Smooth muscle cell (in vitro differentiated cells): ENCODE data around the gene TMEM212. TPM values are rescaled to one million over a fixed set of nuclear protein-coding genes. Genes with fewer than 3 reads are reported as not detected.

ENCODE experiments used
- DNase-seq: peaks from one replicate; lab custom pipeline; 2025; ENCODE audit not compliant: unreplicated experiment; lab: John Stamatoyannopoulos, UW
- H2AFZ ChIP-seq: fragments of 200-600 bp; sonication (generic); 2 replicates; pipeline ENCODE4 v1.6.0; 2016; ENCODE audit warnings: antibody characterized with exemption, low read depth, mild to moderate bottlenecking
- H3F3A ChIP-seq: fragments of 200-600 bp; sonication (generic); 2 replicates; pipeline ENCODE4 v1.6.0; 2017; ENCODE audit warnings: antibody characterized with exemption, low read depth
- H3K27ac ChIP-seq: fragments of 200-600 bp; sonication (generic); 2 replicates; pipeline ENCODE4 v1.5.1; 2016; ENCODE audit warnings: low read depth, mild to moderate bottlenecking
- H3K27me3 ChIP-seq: fragments of 200-600 bp; sonication (generic); 2 replicates; pipeline ENCODE4 v1.6.1; 2016; ENCODE audit warnings: low read depth, mild to moderate bottlenecking
- H3K36me3 ChIP-seq: fragments of 200-600 bp; sonication (generic); 2 replicates; pipeline ENCODE4 v1.5.1; 2016; ENCODE audit warnings: low read depth
- H3K4me1 ChIP-seq: fragments of 200-600 bp; sonication (generic); 2 replicates; pipeline ENCODE4 v1.5.1; 2016; ENCODE audit warnings: low read depth
- H3K4me2 ChIP-seq: fragments of 200-600 bp; sonication (generic); 2 replicates; pipeline ENCODE4 v1.6.0; 2016; ENCODE audit warnings: mild to moderate bottlenecking
- H3K4me3 ChIP-seq: fragments of 200-600 bp; sonication (generic); 2 replicates; pipeline ENCODE4 v1.5.1; 2016; ENCODE audit warnings: mild to moderate bottlenecking
- H3K79me2 ChIP-seq: fragments of 200-600 bp; sonication (generic); 2 replicates; pipeline ENCODE4 v1.6.0; 2016; ENCODE audit warnings: low read depth, mild to moderate bottlenecking
- H3K9ac ChIP-seq: fragments of 200-600 bp; sonication (generic); 2 replicates; pipeline ENCODE4 v1.6.0; 2016; ENCODE audit warnings: low read depth
- H3K9me3 ChIP-seq: fragments of 200-600 bp; sonication (generic); replicated peaks from 2 replicates; pipeline ENCODE4 v1.5.1; 2016; ENCODE audit warnings: low read depth
- H4K20me1 ChIP-seq: fragments of 200-600 bp; sonication (generic); 2 replicates; pipeline ENCODE4 v1.6.0; 2016; ENCODE audit warnings: low read depth
- CTCF ChIP-seq: fragments of 200-600 bp; sonication (generic); IDR thresholded peaks from 2 replicates; pipeline ENCODE4 v1.5.1; 2017; ENCODE audit warnings: borderline replicate concordance, mild to moderate bottlenecking, antibody characterized with exemption; ENCODE audit not compliant: insufficient read depth, poor library complexity, severe bottlenecking
- WGBS: methylation state at CpG from one replicate; pipeline ENCODE4 v1.1.7; 2016; ENCODE audit warnings: low lambda C conversion rate; 5-methylcytosine and 5-hydroxymethylcytosine counted together
- polyA plus RNA-seq: library from polyadenylated mRNA; unstranded; fragments of >200 nt; fragmentation: Nextera tagmentation; extraction: Ambion mirVana; gene quantifications from 2 replicates; pipeline ENCODE4 v1.2.1, GENCODE V29; 2016
- total RNA-seq: library from RNA; depleted of rRNA; stranded (reverse); fragments of >200 nt; gene quantifications from 2 replicates; pipeline ENCODE4 v1.2.3, GENCODE V29; 2014

Gene TMEM212
- total and polyA plus RNA-seq, 2 experiments from 2014 or later = not detected

- H3K4me3 ChIP-seq = no peak overlapping the region
- H3K9me3 ChIP-seq = no peaks in the 10 kb centered on the region
- no peak overlapping the region for H3K4me2 ChIP-seq
- peak overlapping the region; percentile 57 for H2AFZ ChIP-seq
- no peak overlapping the region for H3K27ac ChIP-seq
- no peaks in the 10 kb centered on the region for H3K36me3 ChIP-seq
- H3K79me2 ChIP-seq = no peaks in the 10 kb centered on the region
- H4K20me1 ChIP-seq = no peaks in the 10 kb centered on the region
- H3K27me3 ChIP-seq = no peaks in the 10 kb centered on the region
- no peak for DNase-seq
- H3K4me1 ChIP-seq = peaks cover 12% of the 10 kb centered on the region
- no peak overlapping the region for H3K9ac ChIP-seq
- peaks cover 4% of the 10 kb centered on the region for H3F3A ChIP-seq
- no peak for TF ChIP-seq CTCF
- 62% methylated on average over 2 of the region's 2 CpGs for WGBS
Observed at GRCh38 chr3:171890398-171890797, 47.2 kb downstream of the TMEM212 start.

- H4K20me1 ChIP-seq = no peaks in the 10 kb centered on the region
- H3K79me2 ChIP-seq = no peaks in the 10 kb centered on the region
- H3K36me3 ChIP-seq = no peaks in the 10 kb centered on the region
- H3K9ac ChIP-seq = no peak overlapping the region
- DNase-seq = no peak
- peak overlapping the region; percentile 14 for H3K27ac ChIP-seq
- peak overlapping the region; percentile 43 for H2AFZ ChIP-seq
- H3K27me3 ChIP-seq = no peaks in the 10 kb centered on the region
- H3K4me1 ChIP-seq = peaks cover 17% of the 10 kb centered on the region
- no peak overlapping the region for H3K4me3 ChIP-seq
- TF ChIP-seq CTCF = no peak
- H3K4me2 ChIP-seq = peak overlapping the region; percentile 13
- H3F3A ChIP-seq = peaks cover 14% of the 10 kb centered on the region
- no peaks in the 10 kb centered on the region for H3K9me3 ChIP-seq
Observed at GRCh38 chr3:171892457-171892856, 49.3 kb downstream of the TMEM212 start.

GRCh38 chr3:171895291-171895690, 52.1 kb downstream of the TMEM212 start:
- Histone ChIP-seq H3K36me3 (no peaks in the 10 kb centered on the region), H2AFZ (peak overlapping the region; percentile 31), H3K4me1 (peaks cover 17% of the 10 kb centered on the region), H3K27me3 (no peaks in the 10 kb centered on the region), H3K79me2 (no peaks in the 10 kb centered on the region), H3K9ac (no peak overlapping the region), H3K4me2 (peak overlapping the region; percentile 63), H3K9me3 (no peaks in the 10 kb centered on the region), H4K20me1 (no peaks in the 10 kb centered on the region), H3K4me3 (no peak overlapping the region), H3F3A (peaks cover 14% of the 10 kb centered on the region), H3K27ac (peak overlapping the region; percentile 79)
- no peak for DNase-seq
- TF ChIP-seq CTCF = no peak

GRCh38 chr3:171895900-171896299, 52.8 kb downstream of the TMEM212 start:
- Histone ChIP-seq H4K20me1 (no peaks in the 10 kb centered on the region), H3K9me3 (no peaks in the 10 kb centered on the region), H3K79me2 (no peaks in the 10 kb centered on the region), H2AFZ (peak overlapping the region; percentile 31), H3K27me3 (no peaks in the 10 kb centered on the region), H3K4me3 (no peak overlapping the region), H3F3A (peaks cover 14% of the 10 kb centered on the region), H3K9ac (no peak overlapping the region), H3K4me1 (peaks cover 17% of the 10 kb centered on the region), H3K36me3 (no peaks in the 10 kb centered on the region), H3K4me2 (peak overlapping the region; percentile 63), H3K27ac (peak overlapping the region; percentile 79)
- 14% methylated on average over 5 of the region's 5 CpGs for WGBS
- TF ChIP-seq CTCF = no peak
- DNase-seq = no peak
